Uterus (tissue), 2 donors: ENCODE data around the gene TACR1.

Experiments used
- CTCF ChIP-seq, 4 experiments: fragments of 200-600 bp in 2 of 4; fragments of 450-650 bp in 2 of 4; sonication (generic) in 2 of 4; IDR thresholded peaks; one replicate each; pipeline ENCODE4 v1.5.1; 2016 to 2019; ENCODE audit warnings: antibody characterized with exemption in 4 of 4, mild to moderate bottlenecking in 2 of 4, moderate library complexity in 1 of 4
- POLR2A ChIP-seq, 2 donors: fragments of 450-650 bp; IDR thresholded peaks; one replicate each; pipeline ENCODE4 v1.6.1; 2016; ENCODE audit warnings: antibody characterized with exemption in 2 of 2, mild to moderate bottlenecking in 1 of 2, moderate library complexity in 1 of 2

- TF ChIP-seq CTCF (IDR thresholded peaks at IDR 0.05) = no peak
- no peak for TF ChIP-seq POLR2A (IDR thresholded peaks at IDR 0.05)
These were observed 168.1 kb downstream of the TACR1 start for GRCh38 chr2:75031171-75031570.
